ENCODE results near the gene TNS4. TPM values are rescaled to one million over a fixed set of nuclear protein-coding genes. Genes with fewer than 3 reads are reported as not detected.

Gene TNS4
- total and polyA plus RNA-seq, 9 of the 15 experiments (the other 6 are each of a cell fraction or from before 2014, with no cell fraction given), result 0.04 to 0.73 (median 0.24) TPM; not detected in 1

- 77% methylated on average over 7 of the region's 11 CpGs for WGBS (ENCODE audit: insufficient coverage, low coverage, missing lambda C conversion rate)
- H3K4me1 ChIP-seq (replicated peaks in 1 of 2; ENCODE audit: control insufficient read depth in 2 of 2, insufficient read depth in 2 of 2, low read length in 2 of 2), result peaks cover 27 to 41% of the 10 kb centered on the region in 2 experiments
- no peaks in the 10 kb centered on the region for H3K36me3 ChIP-seq (ENCODE audit: control insufficient read depth, insufficient read depth, low read length)
- no peaks in the 10 kb centered on the region for H3K9me1 ChIP-seq (ENCODE audit: control insufficient read depth, insufficient read depth, low read length)
- intact Hi-C loops (cut with micrococcal nuclease), result no loop called here
- ChIA-PET CTCF (ENCODE audit: low intra/inter-chr PET ratio) (no interaction called here), POLR2A (no interaction called here)
- no peak for ATAC-seq
- H3K9ac ChIP-seq (ENCODE audit: insufficient read depth in 1 of 2, low read depth in 2 of 2, low read length in 2 of 2), result no peak overlapping the region
- H3K79me2 ChIP-seq (ENCODE audit: control insufficient read depth, insufficient read depth, low read length), result no peaks in the 10 kb centered on the region
- FAIRE-seq, result no peak
- H3K4me3 ChIP-seq, result no peak overlapping the region
- no peaks in the 10 kb centered on the region for H3K9me3 ChIP-seq (replicated peaks; ENCODE audit: control insufficient read depth, insufficient read depth, low read depth, low read length)
- TF ChIP-seq LARP7 (IDR thresholded peaks at IDR 0.05) (no peak), ZNF140 (CRISPR knock-in tag; IDR thresholded peaks at IDR 0.05) (no peak), ZNF699 (CRISPR knock-in tag; IDR thresholded peaks at IDR 0.05; ENCODE audit: insufficient replicate concordance) (no peak), E2F6 (IDR thresholded peaks at IDR 0.05; ENCODE audit: borderline replicate concordance in 1 of 2, extremely low read depth in 1 of 2, insufficient read depth in 1 of 2, insufficient read length in 1 of 2, low read depth in 1 of 2, low read length in 1 of 2, poor library complexity in 1 of 2, severe bottlenecking in 1 of 2) (peak in 1 of 2 experiments; percentile 37)
- no peak overlapping the region for H3K27ac ChIP-seq (ENCODE audit: extremely low read depth, low read depth, low read length)
- in situ Hi-C loops (cut with MboI), result no loop called here
- no TSS peak for BruUV-seq (replicated peaks)
- H3K27me3 ChIP-seq (ENCODE audit: control insufficient read depth in 2 of 2, insufficient read depth in 2 of 2, low read length in 2 of 2), result no peaks in the 10 kb centered on the region
- no peaks in the 10 kb centered on the region for H4K20me1 ChIP-seq (replicated peaks; ENCODE audit: control insufficient read depth, insufficient read depth, low read length)
- no peak for DNase-seq (ENCODE audit: extremely low read depth in 1 of 4, low spot score in 3 of 4)
- H2AFZ ChIP-seq (ENCODE audit: low read depth, low read length), result no peak overlapping the region
- no peak overlapping the region for H3K4me2 ChIP-seq (ENCODE audit: insufficient read depth, low read length)
Measured at GRCh38 chr17:40515491-40516041, 14.1 kb upstream of the TNS4 start.

GRCh38 chr17:40515011-40515410 is 13.6 kb upstream of the TNS4 start:
- H3K4me3 ChIP-seq, result no peak overlapping the region
- TF ChIP-seq ZNF311 (CRISPR knock-in tag; IDR thresholded peaks at IDR 0.05), result no peak
- TF ChIP-seq BRF2 (IDR thresholded peaks at IDR 0.05; ENCODE audit: borderline replicate concordance, insufficient read depth, insufficient read length), result no peak
- TF ChIP-seq KLF16 (IDR thresholded peaks at IDR 0.05), result no peak
- TF ChIP-seq ZNF445 (CRISPR knock-in tag; IDR thresholded peaks at IDR 0.05; ENCODE audit: low read depth), result no peak
- TF ChIP-seq CHAMP1 (IDR thresholded peaks at IDR 0.05), result no peak
- no peak for TF ChIP-seq SREBF1 (IDR thresholded peaks at IDR 0.05; ENCODE audit: borderline replicate concordance, low read depth, low read length)
- no peak for TF ChIP-seq PHTF2 (CRISPR knock-in tag; IDR thresholded peaks at IDR 0.05)
- TF ChIP-seq FOXJ3 (CRISPR knock-in tag; IDR thresholded peaks at IDR 0.05), result no peak

More at GRCh38 chr17:40515011-40515410, 13.6 kb upstream of the TNS4 start:
- ChIA-PET POLR2A (no interaction called here), CTCF (ENCODE audit: low intra/inter-chr PET ratio) (no interaction called here)
- peaks cover 30 to 41% of the 10 kb centered on the region in 2 experiments for H3K4me1 ChIP-seq (replicated peaks in 1 of 2; ENCODE audit: control insufficient read depth in 2 of 2, insufficient read depth in 2 of 2, low read length in 2 of 2)
- H3K9me3 ChIP-seq (replicated peaks; ENCODE audit: control insufficient read depth, insufficient read depth, low read depth, low read length), result no peaks in the 10 kb centered on the region
- no peaks in the 10 kb centered on the region for H3K79me2 ChIP-seq (ENCODE audit: control insufficient read depth, insufficient read depth, low read length)
- WGBS (ENCODE audit: insufficient coverage, low coverage, missing lambda C conversion rate), result 74% methylated on average over 4 of the region's 4 CpGs
- H3K36me3 ChIP-seq (ENCODE audit: control insufficient read depth, insufficient read depth, low read length), result no peaks in the 10 kb centered on the region
- no peaks in the 10 kb centered on the region for H3K27me3 ChIP-seq (ENCODE audit: control insufficient read depth in 2 of 2, insufficient read depth in 2 of 2, low read length in 2 of 2)
- intact Hi-C loops (cut with micrococcal nuclease), result no loop called here
- in situ Hi-C loops (cut with MboI), result no loop called here
- ATAC-seq (no peak), FAIRE-seq (no peak), DNase-seq (ENCODE audit: extremely low read depth in 1 of 4, low spot score in 3 of 4) (no peak)
- no peaks in the 10 kb centered on the region for H3K9me1 ChIP-seq (ENCODE audit: control insufficient read depth, insufficient read depth, low read length)
- H3K4me2 ChIP-seq (ENCODE audit: insufficient read depth, low read length), result no peak overlapping the region
- BruUV-seq (replicated peaks), result no TSS peak
- H3K27ac ChIP-seq (ENCODE audit: extremely low read depth, low read depth, low read length), result no peak overlapping the region
- H3K9ac ChIP-seq (ENCODE audit: insufficient read depth in 1 of 2, low read depth in 2 of 2, low read length in 2 of 2), result no peak overlapping the region
- no peak overlapping the region for H2AFZ ChIP-seq (ENCODE audit: low read depth, low read length)
- no peaks in the 10 kb centered on the region for H4K20me1 ChIP-seq (replicated peaks; ENCODE audit: control insufficient read depth, insufficient read depth, low read length)

Data from K562 (cell line).